Common myeloid progenitor, CD34-positive (primary cell): ENCODE measurements around the gene CDKL5.

Experiments
- CTCF ChIA-PET: fragments of 350-600 bp; sonication (Branson Sonifier 250); formaldehyde crosslinking; loops from one replicate; lab custom pipeline; 2021; ENCODE audit warnings: antibody characterized with exemption; lab: Charles Lee
- POLR2A ChIA-PET: fragments of 350-600 bp; sonication (Branson Sonifier 250); formaldehyde crosslinking; loops from one replicate; lab custom pipeline; 2021; ENCODE audit warnings: antibody characterized with exemption; lab: Charles Lee
- DNase-seq, 3 donors: peaks; one replicate each; pipeline versions ENCODE4 v3.0.0 to v3.0.0-alpha.2; 2013
- H3K27ac ChIP-seq, 2 experiments: 1 replicate in 1 of 2; 2 replicates in 1 of 2; pipeline ENCODE4 v1.7.0; 2013; ENCODE audit warnings: inconsistent platforms in 2 of 2, low read length in 2 of 2, mild to moderate bottlenecking in 2 of 2, low read depth in 1 of 2, moderate library complexity in 1 of 2; ENCODE audit not compliant: severe bottlenecking in 2 of 2, insufficient read depth in 1 of 2, poor library complexity in 1 of 2
- H3K27me3 ChIP-seq, 5 experiments: replicated peaks in 2 of 5; 1 replicate in 3 of 5; 2 replicates in 2 of 5; pipeline versions ENCODE4 v1.6.1 to v1.7.0; 2013; ENCODE audit warnings: low read length in 4 of 5, mild to moderate bottlenecking in 2 of 5, moderate library complexity in 2 of 5, inconsistent platforms in 1 of 5; ENCODE audit not compliant: insufficient read depth in 5 of 5, control insufficient read depth in 4 of 5
- H3K36me3 ChIP-seq, 4 experiments: 1 replicate in 2 of 4; 2 replicates in 2 of 4; pipeline versions ENCODE4 v1.6.1 to v1.7.0; 2013; ENCODE audit warnings: low read length in 3 of 4, control low read depth in 1 of 4, mild to moderate bottlenecking in 1 of 4; ENCODE audit not compliant: control insufficient read depth in 4 of 4, insufficient read depth in 4 of 4
- H3K4me1 ChIP-seq, 4 experiments: 1 replicate in 3 of 4; 2 replicates in 1 of 4; pipeline versions ENCODE4 v1.6.1 to v1.7.1; 2013; ENCODE audit warnings: low read length in 3 of 4, mild to moderate bottlenecking in 3 of 4, control low read depth in 1 of 4, inconsistent platforms in 1 of 4, moderate library complexity in 1 of 4; ENCODE audit not compliant: control insufficient read depth in 4 of 4, insufficient read depth in 4 of 4; ENCODE audit errors: control extremely low read depth in 1 of 4
- H3K4me3 ChIP-seq, 7 experiments: 1 replicate in 4 of 7; 2 replicates in 3 of 7; pipeline versions ENCODE4 v1.5.1 to v1.7.0; 2013; ENCODE audit warnings: mild to moderate bottlenecking in 7 of 7, low read length in 6 of 7, moderate library complexity in 6 of 7, inconsistent platforms in 2 of 7, low read depth in 2 of 7, control low read depth in 1 of 7; ENCODE audit not compliant: insufficient read depth in 4 of 7, control insufficient read depth in 1 of 7; ENCODE audit errors: extremely low read depth in 1 of 7
- H3K9me3 ChIP-seq, 5 experiments: 1 replicate in 4 of 5; 2 replicates in 1 of 5; pipeline versions ENCODE4 v1.6.1 to v1.7.1; 2013; ENCODE audit warnings: low read length in 4 of 5, mild to moderate bottlenecking in 2 of 5, inconsistent platforms in 1 of 5, low read depth in 1 of 5, moderate library complexity in 1 of 5; ENCODE audit not compliant: control insufficient read depth in 4 of 5, insufficient read depth in 2 of 5; ENCODE audit errors: control extremely low read depth in 1 of 5
- WGBS: methylation state at CpG from one replicate; pipeline ENCODE4 v1.1.5; 2013; ENCODE audit not compliant: insufficient coverage; 5-methylcytosine and 5-hydroxymethylcytosine counted together

The CDKL5 gene

GRCh38 chrX:18542131-18542530, 116.7 kb downstream of the CDKL5 start:
- Histone ChIP-seq H3K4me1 (no peaks in the 10 kb centered on the region), H3K9me3 (no peaks in the 10 kb centered on the region), H3K27me3 (peaks cover 0 to 3% (median 0%) of the 10 kb centered on the region in 5 experiments), H3K4me3 (no peak overlapping the region), H3K36me3 (no peaks in the 10 kb centered on the region), H3K27ac (no peak overlapping the region)
- ChIA-PET CTCF (no interaction called here), POLR2A (no interaction called here)
- 100% methylated on average over 1 of the region's 3 CpGs for WGBS
- DNase-seq = no peak

- Histone ChIP-seq H3K27ac (no peak overlapping the region), H3K36me3 (no peaks in the 10 kb centered on the region), H3K9me3 (no peaks in the 10 kb centered on the region), H3K4me3 (no peak overlapping the region), H3K4me1 (no peaks in the 10 kb centered on the region), H3K27me3 (peaks cover 0 to 3% (median 0%) of the 10 kb centered on the region in 5 experiments)
- CTCF ChIA-PET = no interaction called here
- 96% methylated on average over 4 of the region's 6 CpGs for WGBS
- POLR2A ChIA-PET = no interaction called here
- DNase-seq = no peak
Observed at GRCh38 chrX:18542905-18543304, 117.5 kb downstream of the CDKL5 start.

DNA sequence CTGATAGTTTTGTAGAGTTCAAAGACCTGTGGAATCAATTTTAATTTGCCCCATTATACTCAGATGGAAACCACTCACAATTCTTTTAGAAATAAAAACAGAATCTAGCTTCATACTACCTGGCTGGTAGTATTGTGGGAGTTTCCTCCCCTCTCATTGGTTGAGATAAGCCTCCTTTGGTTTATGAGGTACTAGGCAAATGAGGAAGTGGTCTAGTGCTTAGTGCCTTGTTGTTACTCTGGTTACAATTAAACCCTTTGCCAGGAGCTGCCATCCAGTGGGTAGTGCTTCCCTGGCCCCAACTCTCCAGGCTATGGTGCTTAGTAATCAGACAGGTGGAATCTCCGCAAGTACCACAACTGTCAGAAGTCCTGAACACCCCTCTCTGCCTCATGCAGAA, 118.3 kb downstream of the CDKL5 start:
- CTCF ChIA-PET = no interaction called here
- H3K27ac ChIP-seq = no peak overlapping the region
- H3K36me3 ChIP-seq = no peaks in the 10 kb centered on the region
- peak in 2 of 3 donors; percentile 18 to 42 for DNase-seq
- peaks cover 0 to 3% (median 0%) of the 10 kb centered on the region in 5 experiments for H3K27me3 ChIP-seq
- no peak overlapping the region for H3K4me3 ChIP-seq
- H3K9me3 ChIP-seq = no peaks in the 10 kb centered on the region
- WGBS = 100% methylated on average over 1 of the region's 1 CpG
- H3K4me1 ChIP-seq = no peaks in the 10 kb centered on the region
- POLR2A ChIA-PET = no interaction called here

DNA sequence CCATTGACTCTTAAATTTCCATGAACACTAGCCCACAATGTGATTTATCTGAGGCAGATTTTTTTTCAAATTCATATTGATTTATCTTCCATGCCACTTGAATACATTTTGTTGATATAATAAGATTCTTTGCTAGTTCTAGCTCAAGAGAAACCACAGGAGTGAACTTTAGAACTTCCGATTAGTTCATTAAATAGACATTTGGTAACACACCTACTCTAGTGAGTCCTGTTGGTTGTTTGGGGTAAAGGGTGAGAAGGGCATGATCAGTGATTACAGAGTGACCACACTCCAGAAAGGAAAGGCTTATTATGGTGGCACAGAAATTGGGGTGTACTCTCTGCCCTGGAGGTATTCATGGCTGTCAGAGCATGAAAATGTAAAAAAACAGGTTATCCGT, 120.4 kb downstream of the CDKL5 start:
- POLR2A ChIA-PET = no interaction called here

GRCh38 chrX:18548996-18549395, 123.6 kb downstream of the CDKL5 start:
- 100% methylated on average over 1 of the region's 3 CpGs for WGBS
- Histone ChIP-seq H3K9me3 (no peaks in the 10 kb centered on the region), H3K27ac (no peak overlapping the region), H3K36me3 (no peaks in the 10 kb centered on the region), H3K4me1 (no peaks in the 10 kb centered on the region), H3K27me3 (no peaks in the 10 kb centered on the region), H3K4me3 (no peak overlapping the region)
- DNase-seq = no peak
- ChIA-PET CTCF (no interaction called here), POLR2A (no interaction called here)

More for the DNA sequence above, 120.4 kb downstream of the CDKL5 start:
- Histone ChIP-seq H3K27ac (no peak overlapping the region), H3K27me3 (peaks cover 0 to 3% (median 0%) of the 10 kb centered on the region in 5 experiments), H3K9me3 (no peaks in the 10 kb centered on the region), H3K4me1 (no peaks in the 10 kb centered on the region), H3K4me3 (no peak overlapping the region), H3K36me3 (no peaks in the 10 kb centered on the region)
- CTCF ChIA-PET = no interaction called here
- no CpG with 5 or more reads among the region's 2 CpGs for WGBS
- no peak for DNase-seq

DNA sequence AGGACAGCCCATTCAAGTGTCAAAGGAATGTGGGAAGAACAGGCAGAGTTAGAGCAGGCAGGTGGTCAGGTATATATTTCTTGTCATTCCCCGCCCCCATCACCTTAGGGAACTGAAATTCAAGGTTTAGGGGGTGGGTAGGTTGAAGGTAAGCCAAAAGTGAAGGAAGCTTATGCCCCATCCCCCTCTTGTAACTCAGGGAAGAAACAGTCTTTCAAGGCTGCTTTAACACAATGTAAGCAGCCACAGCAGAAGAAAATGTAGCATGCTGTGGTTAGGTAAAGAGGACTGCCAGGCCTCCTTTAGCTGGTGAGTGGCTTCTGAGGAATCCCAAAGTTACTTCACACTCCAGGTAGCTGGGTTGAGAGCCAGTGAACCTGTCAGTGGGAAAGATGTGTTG, 124.2 kb downstream of the CDKL5 start:
- no peak for DNase-seq
- no CpG with 5 or more reads among the region's 1 CpG for WGBS
- Histone ChIP-seq H3K36me3 (no peaks in the 10 kb centered on the region), H3K27me3 (no peaks in the 10 kb centered on the region), H3K4me3 (no peak overlapping the region), H3K4me1 (no peaks in the 10 kb centered on the region), H3K9me3 (no peaks in the 10 kb centered on the region), H3K27ac (no peak overlapping the region)
- POLR2A ChIA-PET = no interaction called here
- CTCF ChIA-PET = no interaction called here

GRCh38 chrX:18557879-18558278, 132.5 kb downstream of the CDKL5 start:
- no peak for DNase-seq
- no CpG with 5 or more reads among the region's 1 CpG for WGBS
- POLR2A ChIA-PET = no interaction called here

More at GRCh38 chrX:18557879-18558278, 132.5 kb downstream of the CDKL5 start:
- Histone ChIP-seq H3K4me3 (no peak overlapping the region), H3K4me1 (no peaks in the 10 kb centered on the region), H3K27me3 (no peaks in the 10 kb centered on the region), H3K9me3 (no peaks in the 10 kb centered on the region), H3K27ac (no peak overlapping the region), H3K36me3 (no peaks in the 10 kb centered on the region)
- CTCF ChIA-PET = no interaction called here
